H9 (cell line): ENCODE results near the gene MOGAT2. TPM values are rescaled to one million over a fixed set of nuclear protein-coding genes. Genes with fewer than 3 reads are reported as not detected.

Experiments
- DNase-seq: peaks from one replicate; pipeline ENCODE4 v3.0.0-alpha.2; 2017
- H2AFZ ChIP-seq: one replicate; pipeline ENCODE4 v1.6.1; 2013; ENCODE audit warnings: mild to moderate bottlenecking, low read length, control low read depth, moderate library complexity
- H2AK5ac ChIP-seq: 2 replicates; pipeline ENCODE4 v1.6.1; 2013; ENCODE audit warnings: low read length, control low read depth, mixed read lengths; ENCODE audit not compliant: insufficient read length
- H2BK120ac ChIP-seq: one replicate; pipeline ENCODE4 v1.6.1; 2013; ENCODE audit warnings: low read depth, mild to moderate bottlenecking, low read length, control low read depth, inconsistent platforms; ENCODE audit not compliant: poor library complexity, severe bottlenecking
- H2BK12ac ChIP-seq: 2 replicates; pipeline ENCODE4 v1.6.1; 2013; ENCODE audit warnings: low read length, control low read depth, mixed read lengths, low read depth; ENCODE audit not compliant: insufficient read length
- H2BK15ac ChIP-seq: 2 replicates; pipeline ENCODE4 v1.6.1; 2013; ENCODE audit warnings: low read depth, low read length, control low read depth
- H2BK20ac ChIP-seq: one replicate; pipeline ENCODE4 v1.6.1; 2013; ENCODE audit warnings: low read depth, mild to moderate bottlenecking, low read length, control low read depth, inconsistent platforms; ENCODE audit not compliant: poor library complexity, severe bottlenecking
- H2BK5ac ChIP-seq: 2 replicates; pipeline ENCODE4 v1.6.1; 2013; ENCODE audit warnings: low read length, control low read depth, mixed read lengths; ENCODE audit not compliant: insufficient read length
- H3K14ac ChIP-seq: 2 replicates; pipeline ENCODE4 v1.6.1; 2013; ENCODE audit warnings: low read length, control low read depth; ENCODE audit not compliant: insufficient read depth
- H3K18ac ChIP-seq: 2 replicates; pipeline ENCODE4 v1.6.1; 2013; ENCODE audit warnings: low read depth, mild to moderate bottlenecking, mixed read lengths, low read length, control low read depth; ENCODE audit not compliant: insufficient read length
- H3K23ac ChIP-seq: 2 replicates; pipeline ENCODE4 v1.6.1; 2013; ENCODE audit warnings: low read length, control low read depth, mixed read lengths, low read depth; ENCODE audit not compliant: insufficient read length
- H3K23me2 ChIP-seq: 2 replicates; pipeline ENCODE4 v1.6.1; 2013; ENCODE audit warnings: low read depth, mild to moderate bottlenecking, mixed read lengths, low read length, control low read depth; ENCODE audit not compliant: insufficient read length, poor library complexity, severe bottlenecking
- H3K27ac ChIP-seq: 2 replicates; pipeline ENCODE4 v1.5.1; 2013; ENCODE audit warnings: low read length, control low read depth, mixed read lengths, low read depth; ENCODE audit not compliant: insufficient read length
- H3K27me3 ChIP-seq: 2 replicates; pipeline ENCODE4 v1.6.1; 2013; ENCODE audit warnings: low read length, control low read depth, inconsistent platforms; ENCODE audit not compliant: insufficient read depth
- H3K4ac ChIP-seq: 2 replicates; pipeline ENCODE4 v1.6.1; 2013; ENCODE audit warnings: low read depth, mild to moderate bottlenecking, control low read depth, inconsistent platforms, low read length, moderate library complexity
- H3K4me1 ChIP-seq: 2 replicates; pipeline ENCODE4 v1.6.1; 2013; ENCODE audit warnings: low read length, control low read depth, inconsistent platforms; ENCODE audit not compliant: insufficient read depth
- H3K4me2 ChIP-seq: 2 replicates; pipeline ENCODE4 v1.6.1; 2013; ENCODE audit warnings: low read length, control low read depth, mixed read lengths; ENCODE audit not compliant: insufficient read length, insufficient read depth
- H3K56ac ChIP-seq: 2 replicates; pipeline ENCODE4 v1.6.1; 2013; ENCODE audit warnings: low read depth, mild to moderate bottlenecking, mixed read lengths, low read length, control low read depth; ENCODE audit not compliant: insufficient read length
- H3K79me1 ChIP-seq: 2 replicates; pipeline ENCODE4 v1.6.1; 2013; ENCODE audit warnings: low read depth, mild to moderate bottlenecking, moderate library complexity, low read length, control low read depth, inconsistent platforms; ENCODE audit not compliant: insufficient read depth, poor library complexity, severe bottlenecking
- H3K79me2 ChIP-seq: 2 replicates; pipeline ENCODE4 v1.6.1; 2013; ENCODE audit warnings: low read length, control low read depth, inconsistent platforms; ENCODE audit not compliant: insufficient read depth
- H3K9ac ChIP-seq: 2 replicates; pipeline ENCODE4 v1.6.1; 2013; ENCODE audit warnings: low read length, control low read depth, mixed read lengths; ENCODE audit not compliant: insufficient read length; ENCODE audit errors: extremely low read depth
- H3K9me3 ChIP-seq: one replicate; pipeline ENCODE4 v1.6.1; 2013; ENCODE audit warnings: low read depth, low read length, inconsistent platforms; ENCODE audit not compliant: control insufficient read depth
- H3T11ph ChIP-seq: one replicate; pipeline ENCODE4 v1.6.1; 2013; ENCODE audit warnings: mild to moderate bottlenecking, low read length, control low read depth, inconsistent platforms
- H4K20me1 ChIP-seq: one replicate; pipeline ENCODE4 v1.6.1; 2013; ENCODE audit not compliant: control insufficient read depth, insufficient read length, insufficient read depth
- H4K5ac ChIP-seq: 2 replicates; pipeline ENCODE4 v1.6.1; 2013; ENCODE audit warnings: low read depth, mild to moderate bottlenecking, mixed read lengths, low read length, control low read depth; ENCODE audit not compliant: insufficient read length
- H4K8ac ChIP-seq: replicated peaks from 2 replicates; pipeline ENCODE4 v1.6.1; 2013; ENCODE audit warnings: low read length, control low read depth, mixed read lengths, low read depth; ENCODE audit not compliant: insufficient read length
- H4K91ac ChIP-seq: 2 replicates; pipeline ENCODE4 v1.6.1; 2013; ENCODE audit warnings: low read depth, mild to moderate bottlenecking, moderate library complexity, mixed read lengths, low read length, control low read depth; ENCODE audit not compliant: insufficient read length
- H3K27ac Mint-ChIP-seq, 3 experiments: 2 replicates in 2 of 3; 3 replicates in 1 of 3; pipeline ENCODE4 v1.8.0; 2020 to 2021; ENCODE audit warnings: mixed read lengths in 3 of 3, mild to moderate bottlenecking in 1 of 3, moderate library complexity in 1 of 3
- H3K27me3 Mint-ChIP-seq: 2 replicates; pipeline ENCODE4 v1.8.0; 2021; ENCODE audit warnings: low read depth, mild to moderate bottlenecking, moderate library complexity, mixed read lengths
- H3K36me3 Mint-ChIP-seq, 3 experiments: 2 replicates in 2 of 3; 3 replicates in 1 of 3; pipeline ENCODE4 v1.8.0; 2020 to 2021; ENCODE audit warnings: low read depth in 3 of 3, mixed read lengths in 3 of 3; ENCODE audit not compliant: insufficient read depth in 1 of 3
- H3K4me1 Mint-ChIP-seq, 2 experiments: 2 replicates each; pipeline ENCODE4 v1.8.0; 2020; ENCODE audit warnings: mixed read lengths in 2 of 2
- H3K4me3 Mint-ChIP-seq, 2 experiments: 2 replicates in 1 of 2; 3 replicates in 1 of 2; pipeline ENCODE4 v1.8.0; 2020 to 2021; ENCODE audit warnings: mild to moderate bottlenecking in 2 of 2, mixed read lengths in 2 of 2, moderate library complexity in 1 of 2
- H3K9me3 Mint-ChIP-seq, 2 experiments: 2 replicates in 1 of 2; 3 replicates in 1 of 2; pipeline ENCODE4 v1.8.0; 2020; ENCODE audit warnings: mild to moderate bottlenecking in 2 of 2, mixed read lengths in 2 of 2, moderate library complexity in 1 of 2
- CTCF ChIP-seq: fragments of 200-600 bp; sonication (generic); conservative IDR thresholded peaks from 3 replicates; pipeline ENCODE4 v1.8.0; 2021; ENCODE audit warnings: antibody characterized with exemption, mild to moderate bottlenecking
- WGBS: extraction: QIAGEN DNeasy Blood & Tissue Kit; methylation state at CpG from one replicate; pipeline ENCODE4 v1.1.7; 2013; ENCODE audit warnings: missing lambda C conversion rate, low lambda C conversion rate, mixed read lengths; ENCODE audit not compliant: insufficient read length; ENCODE audit errors: extremely low coverage; 5-methylcytosine and 5-hydroxymethylcytosine counted together
- total RNA-seq: library from RNA; stranded (reverse); gene quantifications from 2 replicates; pipeline ENCODE4 v1.2.1, GENCODE V29; 2021

The MOGAT2 gene
- total RNA-seq, 1 experiment from 2014 or later: not detected

DNA sequence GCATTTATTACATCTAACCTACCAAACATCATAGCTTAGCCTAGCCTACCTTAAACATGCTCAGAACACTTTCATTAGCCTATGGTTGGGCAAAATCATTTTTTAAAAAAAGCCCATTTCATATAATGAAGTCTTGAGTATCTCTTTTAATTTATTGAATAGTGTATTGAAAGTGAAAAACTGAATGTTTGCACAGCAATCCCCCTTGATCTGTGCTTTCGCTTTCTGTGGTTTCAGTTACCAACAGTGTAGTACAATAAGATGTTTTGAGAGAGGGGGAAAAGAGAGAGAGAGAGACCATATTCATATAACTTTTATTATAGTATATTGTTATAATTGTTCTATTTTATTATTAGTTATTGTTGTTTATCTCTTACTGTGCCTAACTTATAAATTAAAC lies 40.4 kb upstream of the MOGAT2 start:
- Mint-ChIP-seq H3K4me3 (no peak overlapping the region), H3K27ac (no peak overlapping the region), H3K36me3 (peaks cover 0 to 7% (median 3%) of the 10 kb centered on the region in 3 experiments; a peak in 5 of 7 replicates), H3K4me1 (no peaks in the 10 kb centered on the region), H3K27me3 (peaks cover 57% of the 10 kb centered on the region), H3K9me3 (peaks cover 6 to 17% of the 10 kb centered on the region in 2 experiments)
- H2BK15ac ChIP-seq: no peak overlapping the region
- H4K5ac ChIP-seq: no peak overlapping the region
- no peak overlapping the region for H2BK12ac ChIP-seq
- H2BK20ac ChIP-seq: no peak overlapping the region
- no peak overlapping the region for H2BK5ac ChIP-seq
- no peaks in the 10 kb centered on the region for H3K27me3 ChIP-seq
- H3K14ac ChIP-seq: no peak overlapping the region
- no peaks in the 10 kb centered on the region for H3K79me2 ChIP-seq
- H3K56ac ChIP-seq: no peak overlapping the region
- no peak for DNase-seq
- H4K91ac ChIP-seq: no peak overlapping the region
- H3K9ac ChIP-seq: no peak overlapping the region
- no peak overlapping the region for H3K18ac ChIP-seq
- no peak overlapping the region for H3K27ac ChIP-seq
- H3K79me1 ChIP-seq: no peaks in the 10 kb centered on the region
- no peak overlapping the region for H2AFZ ChIP-seq
- H3K9me3 ChIP-seq: no peaks in the 10 kb centered on the region
- no peak for TF ChIP-seq CTCF
- H4K8ac ChIP-seq: no peak overlapping the region
- no peaks in the 10 kb centered on the region for H4K20me1 ChIP-seq
- no peak overlapping the region for H2AK5ac ChIP-seq
- no peaks in the 10 kb centered on the region for H3K23me2 ChIP-seq
- H3K4me1 ChIP-seq: no peaks in the 10 kb centered on the region
- no peak overlapping the region for H3T11ph ChIP-seq
- H3K4ac ChIP-seq: no peak overlapping the region
- H3K23ac ChIP-seq: no peak overlapping the region
- H2BK120ac ChIP-seq: no peak overlapping the region
- no CpG with 5 or more reads among the region's 1 CpG for WGBS
- H3K4me2 ChIP-seq: no peak overlapping the region
